DOHH2 (cell line): ENCODE measurements around the gene KCNH3.

Experiments used
- H3F3A ChIP-seq: fragments of 200-600 bp; sonication (generic), shearing (Covaris generic); 2 replicates; pipeline ENCODE4 v1.6.0; 2016; ENCODE audit warnings: antibody characterized with exemption, mild to moderate bottlenecking; ENCODE audit not compliant: control insufficient read depth, insufficient read depth
- H3K27ac ChIP-seq: fragments of 200-600 bp; sonication (generic); 2 replicates; pipeline ENCODE4 v1.5.1; 2014; ENCODE audit warnings: low read depth, mild to moderate bottlenecking, low read length, moderate library complexity
- H3K27me3 ChIP-seq: fragments of 200-600 bp; sonication (generic); 2 replicates; pipeline ENCODE4 v1.6.1; 2014; ENCODE audit warnings: mild to moderate bottlenecking, low read length, mixed read lengths; ENCODE audit not compliant: control insufficient read depth
- H3K36me3 ChIP-seq: fragments of 200-600 bp; sonication (generic); 2 replicates; pipeline ENCODE4 v1.6.1; 2014; ENCODE audit warnings: mild to moderate bottlenecking, low read length, moderate library complexity, mixed read lengths; ENCODE audit not compliant: control insufficient read depth
- H3K4me1 ChIP-seq: fragments of 200-600 bp; sonication (generic); 2 replicates; pipeline ENCODE4 v1.6.1; 2014; ENCODE audit warnings: mild to moderate bottlenecking, low read length, mixed read lengths; ENCODE audit not compliant: control insufficient read depth
- H3K4me2 ChIP-seq: fragments of 200-600 bp; sonication (generic); 2 replicates; pipeline ENCODE4 v1.6.0; 2014; ENCODE audit warnings: mild to moderate bottlenecking, low read length, moderate library complexity
- H3K4me3 ChIP-seq: fragments of 200-600 bp; sonication (generic); 2 replicates; pipeline ENCODE4 v1.5.1; 2014; ENCODE audit warnings: mild to moderate bottlenecking, low read length, mixed read lengths
- H3K79me2 ChIP-seq: fragments of 200-600 bp; sonication (generic); 2 replicates; pipeline ENCODE4 v1.6.1; 2014; ENCODE audit warnings: mild to moderate bottlenecking, low read length, mixed read lengths; ENCODE audit not compliant: control insufficient read depth
- H3K9me2 ChIP-seq: fragments of 200-600 bp; sonication (generic); replicated peaks from 2 replicates; pipeline ENCODE4 v1.6.1; 2014; ENCODE audit warnings: mild to moderate bottlenecking, low read length, mixed read lengths; ENCODE audit not compliant: control insufficient read depth
- H3K9me3 ChIP-seq: fragments of 200-600 bp; sonication (generic); 2 replicates; pipeline ENCODE4 v1.6.1; 2014; ENCODE audit warnings: antibody characterized with exemption, low read length, mixed read lengths; ENCODE audit not compliant: control insufficient read depth, insufficient read depth
- H4K20me1 ChIP-seq: fragments of 200-600 bp; sonication (generic); 2 replicates; pipeline ENCODE4 v1.6.0; 2014; ENCODE audit warnings: low read depth, mild to moderate bottlenecking, antibody characterized with exemption, low read length, moderate library complexity; ENCODE audit not compliant: control insufficient read depth, insufficient read depth
- CTCF ChIP-seq: fragments of 200-600 bp; sonication (generic); IDR thresholded peaks from one replicate; pipeline ENCODE4 v1.5.1; 2014; ENCODE audit warnings: antibody characterized with exemption, mild to moderate bottlenecking, low read depth, low read length; ENCODE audit not compliant: poor library complexity, severe bottlenecking
- EZH2phosphoT487 ChIP-seq: fragments of 200-600 bp; sonication (generic); IDR thresholded peaks from 2 replicates; pipeline ENCODE4 v1.6.1; 2017; ENCODE audit warnings: borderline replicate concordance, mild to moderate bottlenecking, antibody characterized with exemption, low read length, moderate library complexity, mixed read lengths

KCNH3 gene

GRCh38 chr12:49562233-49562632 lies 23.4 kb downstream of the KCNH3 start:
- peaks cover 18% of the 10 kb centered on the region for H3K79me2 ChIP-seq
- peaks cover 10% of the 10 kb centered on the region for H3K4me1 ChIP-seq
- H3F3A ChIP-seq = no peaks in the 10 kb centered on the region; the same call in 1 of the 2 replicates
- H3K4me3 ChIP-seq = no peak overlapping the region
- no peaks in the 10 kb centered on the region for H3K9me2 ChIP-seq
- H3K36me3 ChIP-seq = peaks cover 79% of the 10 kb centered on the region
- no peak overlapping the region for H3K27ac ChIP-seq
- H3K9me3 ChIP-seq = no peaks in the 10 kb centered on the region
- TF ChIP-seq EZH2phosphoT487 (no peak), CTCF (no peak)
- no peak overlapping the region for H3K4me2 ChIP-seq
- H4K20me1 ChIP-seq = no peaks in the 10 kb centered on the region
- no peaks in the 10 kb centered on the region for H3K27me3 ChIP-seq

- H3K36me3 ChIP-seq = peaks cover 82% of the 10 kb centered on the region
- H3K4me3 ChIP-seq = no peak overlapping the region
- H3F3A ChIP-seq = no peaks in the 10 kb centered on the region; the same call in 1 of the 2 replicates
- TF ChIP-seq CTCF (no peak), EZH2phosphoT487 (no peak)
- no peak overlapping the region for H3K4me2 ChIP-seq
- no peaks in the 10 kb centered on the region for H3K9me3 ChIP-seq
- no peaks in the 10 kb centered on the region for H4K20me1 ChIP-seq
- peaks cover 22% of the 10 kb centered on the region for H3K79me2 ChIP-seq
- H3K27ac ChIP-seq = no peak overlapping the region
- no peaks in the 10 kb centered on the region for H3K9me2 ChIP-seq
- peaks cover 10% of the 10 kb centered on the region for H3K4me1 ChIP-seq
- no peaks in the 10 kb centered on the region for H3K27me3 ChIP-seq
Observed at GRCh38 chr12:49562831-49563230, 24.0 kb downstream of the KCNH3 start.

DNA sequence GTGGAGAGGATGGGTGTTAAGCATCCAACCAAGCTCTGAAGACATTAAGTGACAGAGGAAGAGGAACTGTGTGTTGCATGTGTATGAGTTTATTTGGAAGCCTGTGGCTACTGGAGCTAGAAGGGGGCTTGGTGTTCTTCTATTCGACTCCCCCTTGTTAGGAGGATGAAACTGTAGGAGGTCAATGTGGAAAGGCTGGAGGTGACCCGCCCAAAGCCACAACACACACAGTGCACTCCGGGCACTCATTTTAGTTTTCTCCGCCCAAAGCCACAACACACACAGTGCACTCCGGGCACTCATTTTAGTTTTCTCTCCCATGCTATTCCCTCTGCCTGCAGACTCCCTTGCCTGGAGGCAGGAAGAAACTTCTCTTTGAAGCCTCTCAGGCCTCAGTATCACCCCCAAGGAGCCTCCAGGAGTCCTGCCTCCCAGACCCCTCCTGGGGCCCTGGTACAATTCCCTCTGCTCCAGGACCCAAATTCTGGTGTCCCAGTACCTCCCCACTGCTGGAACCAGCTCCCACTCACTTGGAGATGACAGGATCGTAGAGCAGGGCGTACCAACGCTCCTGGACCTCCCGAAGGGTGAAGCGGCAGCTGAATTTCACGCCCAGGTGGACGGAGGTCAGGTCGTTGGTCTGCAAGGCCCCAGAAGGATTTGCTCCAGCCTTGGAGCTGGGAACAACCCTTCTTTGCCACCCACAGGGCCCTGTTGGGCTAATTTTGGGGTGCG lies 25.3 kb downstream of the KCNH3 start:
- Histone ChIP-seq H3K4me3 (no peak overlapping the region), H3K36me3 (peaks cover 75% of the 10 kb centered on the region), H3F3A (no peaks in the 10 kb centered on the region; the same call in 1 of the 2 replicates), H3K4me1 (peaks cover 10% of the 10 kb centered on the region), H4K20me1 (no peaks in the 10 kb centered on the region), H3K27ac (no peak overlapping the region), H3K9me2 (no peaks in the 10 kb centered on the region), H3K4me2 (no peak overlapping the region), H3K9me3 (no peaks in the 10 kb centered on the region), H3K79me2 (peaks cover 34% of the 10 kb centered on the region), H3K27me3 (no peaks in the 10 kb centered on the region)
- TF ChIP-seq EZH2phosphoT487 (no peak), CTCF (no peak)
